ENCODE data around the gene AP1M2.
"Not testable (repeated sequence)": the region's sequence is repeated elsewhere in the genome, so short reads cannot be mapped to it uniquely, and the experiment has no call there.

The AP1M2 gene

DNA sequence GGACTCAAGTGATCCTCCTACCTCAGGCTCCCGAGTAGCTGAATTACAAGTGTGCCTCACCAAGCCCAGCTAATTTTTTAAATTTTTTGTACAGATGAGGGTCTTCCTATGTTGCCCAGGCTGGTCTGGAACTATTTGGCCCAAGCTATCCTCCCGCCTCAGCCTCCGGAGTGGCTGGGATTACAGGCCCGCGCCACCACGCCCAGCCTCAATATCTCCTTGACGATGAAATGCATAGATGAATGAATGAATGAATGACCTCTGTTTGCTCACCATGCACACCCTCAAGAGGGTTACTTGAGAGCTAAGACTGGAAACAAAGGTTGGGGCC is 14.9 kb upstream of the AP1M2 start:
- ATAC-seq (no peak), DNase-seq (no peak)

DNA sequence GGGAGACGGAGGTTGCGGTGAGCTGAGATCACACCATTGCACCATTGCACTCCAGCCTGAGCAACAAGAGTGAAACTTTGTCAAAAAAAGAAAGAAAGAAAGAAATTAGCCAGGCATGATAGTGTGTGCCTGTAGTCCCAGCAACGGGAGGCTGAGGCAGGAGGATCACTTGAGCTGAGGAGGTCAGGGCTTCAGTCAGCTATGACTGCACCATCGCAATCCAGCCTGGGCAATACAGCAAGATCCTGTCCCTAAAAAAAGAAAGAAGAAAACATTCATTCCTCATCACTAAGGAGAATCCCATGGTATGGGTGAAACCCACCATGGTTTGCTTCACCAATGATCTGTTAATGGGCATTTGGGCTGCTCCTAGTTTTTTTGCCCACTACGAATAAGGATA is 13.0 kb upstream of the AP1M2 start:
- DNase-seq (no peak), ATAC-seq (no peak)

DNA sequence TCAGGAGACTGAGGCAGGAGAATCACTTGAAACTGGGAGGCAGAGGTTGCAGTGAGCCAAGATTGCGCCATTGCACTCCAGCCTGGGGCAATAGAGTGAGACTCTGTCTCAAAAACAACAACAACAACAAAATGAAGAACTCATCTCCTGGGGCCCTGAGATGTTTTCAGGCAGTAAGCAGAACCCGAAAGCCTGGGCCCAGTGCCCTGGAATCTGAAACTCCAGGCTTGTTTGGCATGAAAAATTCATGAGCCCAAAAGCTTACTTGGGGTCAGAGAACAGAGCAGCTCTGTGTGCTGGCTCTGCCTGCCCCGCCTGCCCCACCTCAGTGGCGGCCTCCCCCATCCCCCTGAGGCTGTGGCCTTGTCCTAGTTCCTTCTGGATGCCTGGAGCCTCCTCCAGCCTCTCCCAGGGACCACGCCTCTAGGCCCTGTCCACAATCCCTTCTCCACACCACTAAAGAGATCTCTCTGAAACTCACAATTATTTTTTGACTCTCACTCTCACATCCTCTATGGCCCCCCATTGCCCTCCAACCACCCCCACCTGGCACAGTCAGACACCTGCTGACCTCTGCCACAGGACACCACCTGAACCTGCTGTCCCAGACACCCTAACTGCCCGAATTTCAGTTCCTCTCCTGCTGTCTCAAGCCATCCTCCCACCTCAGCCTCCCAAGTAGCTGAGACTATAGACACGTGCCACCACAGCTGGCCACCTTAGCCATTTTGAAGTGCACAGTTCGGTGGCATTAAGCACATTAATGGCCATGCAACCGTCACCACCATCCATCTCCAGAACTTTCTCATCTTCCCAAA is 6.9 kb upstream of the AP1M2 start:
- ATAC-seq = no peak

DNA sequence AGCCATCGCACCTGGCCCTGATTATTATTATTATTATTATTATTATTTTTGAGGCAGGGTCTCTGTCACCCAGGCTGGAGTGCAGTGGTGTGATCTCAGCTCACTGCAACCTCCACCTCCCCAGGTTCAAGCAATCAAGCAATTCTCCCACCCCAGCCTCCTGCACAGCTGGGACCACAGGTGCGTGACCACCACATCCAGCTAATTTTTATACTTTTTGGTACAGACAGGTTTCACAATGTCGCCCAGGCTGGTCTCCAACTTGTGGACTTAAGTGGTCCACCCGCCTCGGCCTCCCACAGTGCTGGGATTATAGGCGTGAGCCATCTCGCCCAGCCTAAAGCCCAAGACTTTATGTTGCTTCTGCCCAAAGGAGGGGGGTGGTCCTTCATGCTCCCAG is 6.0 kb upstream of the AP1M2 start:
- DNase-seq = no peak
- ATAC-seq = no peak

More for the DNA sequence above, 6.9 kb upstream of the AP1M2 start:
- no peak for DNase-seq

DNA sequence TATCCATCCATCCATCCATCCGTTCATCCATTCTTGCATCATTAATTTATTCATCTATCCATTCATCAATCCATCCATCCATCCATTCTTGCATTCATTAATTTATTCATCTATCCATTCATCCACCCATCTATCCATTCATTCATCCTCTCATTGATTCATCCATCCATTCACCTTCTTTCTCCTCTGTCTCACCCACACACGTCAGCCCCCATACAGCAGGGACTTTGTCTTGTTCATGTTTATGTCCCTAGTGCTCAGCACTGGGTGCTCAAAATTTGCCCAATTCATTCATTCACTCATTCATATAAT is 683 bp upstream of the AP1M2 start:
- no peak for DNase-seq
- ATAC-seq = no peak

DNA sequence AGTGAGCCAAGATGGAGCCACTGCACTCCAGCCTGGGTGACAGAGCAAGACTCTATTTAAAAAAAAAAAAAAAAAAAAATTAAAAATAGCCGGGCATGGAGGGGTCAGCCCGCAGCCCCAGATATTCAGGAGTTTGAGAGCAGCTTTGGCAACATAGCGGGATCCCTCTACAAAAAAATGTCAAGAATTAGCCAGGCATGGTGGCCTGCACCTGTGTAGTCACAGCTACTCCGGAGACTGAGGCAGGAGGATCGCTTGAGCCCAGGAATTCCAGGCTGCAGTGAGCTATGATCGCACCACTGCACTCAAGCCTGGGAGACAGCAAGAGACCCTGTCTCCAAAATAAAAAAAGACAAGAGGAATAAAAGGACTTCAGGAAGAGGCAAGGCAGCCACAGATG is 716 bp downstream of the AP1M2 start:
- ATAC-seq (no peak), DNase-seq (no peak)

DNA sequence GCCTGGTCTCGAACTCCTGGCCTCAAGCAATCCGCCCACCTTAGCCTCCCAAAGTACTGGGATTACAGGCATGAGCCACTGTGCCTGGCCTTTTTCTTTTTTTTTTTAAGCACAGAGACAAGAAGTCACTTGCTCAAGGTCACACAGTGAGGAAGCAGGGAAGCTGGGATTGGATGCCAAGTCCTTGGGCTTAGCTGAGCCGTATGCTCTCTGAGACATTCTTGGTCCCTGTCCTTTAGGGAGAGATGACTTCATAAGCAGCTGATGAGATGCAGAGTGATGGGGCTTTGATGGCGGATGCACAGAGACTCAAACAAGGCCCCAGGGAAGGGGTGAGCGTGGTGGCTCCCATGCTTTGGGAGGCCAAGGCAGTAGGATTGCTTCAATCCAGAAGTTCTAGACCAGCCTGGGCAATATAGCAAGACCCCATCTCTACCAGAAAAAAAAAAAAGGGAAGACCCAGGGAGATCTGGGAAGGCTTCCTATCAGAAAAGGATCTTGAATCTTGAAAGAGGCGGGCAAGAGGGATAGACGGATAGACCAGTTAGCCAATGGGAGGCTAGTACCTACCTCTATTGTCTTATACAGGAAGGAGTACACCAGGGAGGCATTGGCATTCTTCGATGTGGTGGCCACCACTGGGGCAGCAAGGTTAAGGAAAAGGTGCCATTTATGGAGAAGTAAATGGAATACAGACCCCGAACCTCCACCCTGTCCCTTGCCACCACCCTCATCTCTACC is 3.9 kb downstream of the AP1M2 start:
- DNase-seq (no peak), ATAC-seq (no peak)

DNA sequence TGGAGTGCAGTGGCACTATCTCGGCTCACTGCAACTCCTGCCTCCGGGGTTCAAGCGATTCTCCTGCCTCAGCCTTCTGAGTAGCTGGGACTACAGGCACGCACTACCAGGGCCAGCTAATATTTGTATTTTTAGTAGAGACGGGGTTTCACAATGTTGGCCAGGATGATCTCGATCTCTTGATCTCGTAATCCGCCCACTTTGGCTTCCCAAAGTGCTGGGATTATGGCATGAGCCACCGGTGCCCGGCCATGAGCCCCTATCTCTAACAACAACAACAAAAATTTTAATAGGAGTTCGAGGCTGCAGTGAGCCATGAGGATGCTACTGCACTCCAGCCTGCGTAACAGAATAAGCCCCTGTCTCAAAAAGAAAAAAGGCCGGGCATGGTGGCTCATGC is 5.0 kb downstream of the AP1M2 start:
- no peak for DNase-seq

DNA sequence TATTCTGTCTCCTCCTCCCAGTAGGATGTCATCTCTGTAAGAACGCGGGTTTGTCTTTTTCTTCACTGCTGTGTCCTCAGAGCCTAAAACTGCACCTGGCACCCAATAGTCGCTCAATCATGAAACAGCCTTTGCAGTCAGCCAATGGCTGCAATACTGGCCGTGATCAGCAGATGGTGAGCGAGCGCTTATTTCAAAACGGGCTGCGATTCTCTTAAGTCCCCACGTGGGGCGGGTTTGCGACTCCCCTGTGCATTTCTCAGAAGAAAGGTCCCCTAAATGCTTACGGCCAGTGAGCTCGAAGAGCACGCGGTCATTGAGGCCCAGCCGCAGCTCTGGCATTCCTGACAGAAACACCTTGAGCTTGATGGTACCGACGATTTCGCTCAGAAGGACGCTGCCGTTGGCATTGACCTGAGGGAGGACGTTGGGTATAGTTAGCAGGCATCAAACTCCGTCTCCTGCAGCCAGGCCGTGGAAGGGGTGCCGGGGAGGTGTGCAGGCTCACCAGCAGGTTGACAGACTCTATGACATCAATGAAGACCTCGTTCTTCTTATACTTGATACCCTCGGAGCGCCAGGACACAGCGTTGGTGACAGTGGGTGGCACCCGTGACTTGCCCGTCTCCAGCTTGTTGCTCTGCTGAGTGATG is 6.0 kb downstream of the AP1M2 start:
- ATAC-seq (peak; percentile 90), DNase-seq (peak; percentile 92)

More for the DNA sequence above, 5.0 kb downstream of the AP1M2 start:
- ATAC-seq = no peak

DNA sequence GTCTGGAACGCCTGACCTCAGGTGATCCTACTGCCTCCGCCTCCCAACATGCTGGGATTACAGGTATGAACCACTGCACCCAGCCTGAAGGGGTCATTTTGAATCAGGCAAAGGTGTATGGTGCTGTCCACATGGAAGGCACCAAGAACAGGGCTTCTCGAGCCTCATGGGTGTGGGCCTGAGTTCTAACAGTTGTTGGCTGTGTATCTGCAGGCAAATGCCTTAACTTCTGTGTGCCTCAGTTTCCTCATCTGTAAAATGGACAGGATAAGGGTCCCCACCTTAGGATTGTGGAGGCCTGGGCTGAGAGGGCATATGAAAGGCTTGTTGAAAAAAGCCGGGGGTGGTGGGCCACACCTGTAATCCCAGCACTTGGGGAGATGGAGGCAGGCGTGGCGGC is 9.2 kb downstream of the AP1M2 start:
- ATAC-seq = no peak

DNA sequence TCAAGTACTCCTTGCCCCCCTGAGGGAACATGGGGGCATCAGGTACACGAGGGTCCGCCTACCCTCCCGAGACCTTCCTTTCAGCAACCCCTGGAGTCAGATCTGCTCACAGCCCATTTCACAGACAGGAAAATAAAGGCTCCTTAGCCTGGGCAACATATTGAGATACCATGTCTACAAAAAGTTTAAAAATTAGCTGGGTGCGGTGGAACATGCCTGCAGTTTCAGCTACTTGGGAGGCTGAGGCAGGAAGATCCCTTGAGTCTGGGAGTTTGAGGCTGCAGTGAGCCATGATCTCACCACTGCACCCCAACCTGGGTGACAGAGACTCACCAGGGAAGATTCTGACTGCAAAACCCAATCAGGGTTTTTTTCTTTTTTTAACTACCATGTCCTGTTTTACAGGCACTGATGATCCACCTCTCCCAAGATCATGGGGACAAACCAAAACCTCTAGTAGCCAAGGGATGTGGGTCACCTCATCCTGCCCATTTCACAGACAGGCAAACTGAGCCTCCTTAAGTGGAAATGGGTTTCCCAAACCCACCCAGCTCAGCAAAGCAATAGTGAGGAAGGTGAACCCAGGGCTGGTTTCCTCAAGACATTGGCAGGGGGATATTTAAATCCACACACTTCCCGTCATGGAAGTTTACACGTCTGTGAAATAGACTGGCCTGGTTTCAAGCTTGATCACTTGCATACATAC is 11.9 kb downstream of the AP1M2 start:
- ATAC-seq (no peak), DNase-seq (no peak)

More for the DNA sequence above, 9.2 kb downstream of the AP1M2 start:
- no peak for DNase-seq

DNA sequence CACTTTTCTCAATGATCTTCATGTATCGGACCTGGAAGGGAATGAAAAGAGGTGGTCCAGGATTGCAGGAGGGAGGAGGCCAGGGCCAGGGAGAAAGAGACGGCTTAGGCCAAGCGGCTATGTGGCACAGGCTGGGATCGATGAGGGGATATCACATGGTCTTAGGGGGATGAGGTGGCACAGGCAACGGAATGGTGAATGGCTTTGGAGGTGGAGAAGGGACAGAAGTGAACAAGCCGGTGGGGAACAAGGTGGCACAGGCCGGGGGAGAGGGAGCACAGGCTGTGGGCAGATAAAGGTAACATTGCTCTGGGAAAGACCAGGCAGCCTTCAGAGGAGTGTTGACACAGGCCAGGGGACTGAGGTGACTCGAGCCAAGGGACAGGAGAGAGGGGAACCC is 12.7 kb downstream of the AP1M2 start:
- DNase-seq = no peak
- no peak for ATAC-seq

DNA sequence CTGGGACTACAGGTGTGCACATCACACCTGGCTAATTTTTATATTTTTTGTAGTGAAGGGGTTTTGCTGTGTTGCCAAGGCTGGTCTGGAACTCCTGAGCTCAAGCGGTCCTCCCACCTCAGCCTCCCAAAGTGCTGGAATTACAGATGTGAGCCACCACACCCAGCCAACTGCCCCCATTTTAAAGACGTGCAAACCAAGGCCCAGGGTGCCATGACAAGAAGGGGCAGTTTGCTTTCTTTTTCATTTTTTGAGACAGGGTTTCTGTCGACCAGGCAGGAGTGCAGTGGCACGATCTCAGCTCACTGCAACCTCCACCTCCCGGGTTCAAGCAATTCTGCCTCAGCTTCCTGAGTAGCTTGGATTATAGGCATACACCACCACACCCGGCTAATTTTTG is 13.3 kb downstream of the AP1M2 start:
- not testable (repeated sequence) for ATAC-seq

DNA sequence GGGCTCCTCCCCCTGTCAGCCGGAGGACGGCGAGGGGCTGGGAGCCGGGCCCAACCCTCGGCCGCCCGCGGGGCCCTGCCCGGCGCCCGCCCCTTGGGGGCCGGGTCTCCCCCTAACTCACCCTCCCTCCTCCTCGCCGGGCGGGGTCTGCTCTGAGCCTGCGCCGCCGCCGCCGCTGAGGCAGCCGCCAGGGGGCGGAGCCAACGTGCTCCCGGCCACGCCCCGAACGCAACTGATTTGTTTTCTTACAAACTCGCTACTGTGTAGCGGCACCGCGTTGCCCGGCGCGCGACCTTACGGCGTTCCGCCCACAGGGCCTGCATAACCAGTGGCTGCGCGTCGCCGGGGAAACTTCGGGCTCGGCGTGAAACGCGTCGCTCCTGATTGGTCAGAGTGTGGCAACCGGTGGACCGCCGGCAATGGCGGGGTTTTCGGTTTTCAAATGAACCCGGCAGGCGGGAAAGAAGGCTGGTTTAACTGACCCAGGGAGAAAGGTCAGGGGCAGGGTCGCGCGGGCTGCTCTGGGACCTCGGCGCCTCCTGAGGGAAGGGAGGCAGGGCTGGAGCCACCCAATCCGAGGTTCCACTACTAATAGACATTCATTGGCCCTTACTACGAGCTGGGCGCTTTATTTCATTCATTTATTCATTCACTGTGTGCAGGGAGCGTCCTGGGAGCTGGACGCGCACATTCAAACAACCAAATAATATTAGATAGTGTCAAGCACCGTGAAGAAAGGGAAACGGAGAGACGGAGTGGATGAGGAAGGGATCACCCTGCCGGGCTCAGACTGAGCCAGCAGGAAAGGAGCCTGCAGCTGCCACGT is 18.1 kb downstream of the AP1M2 start, which contains the start of gene CDKN2D:
Gene CDKN2D, minus strand, starts transcription at position 154 of the 826 bp plus-strand sequence. CDS start 326 bp downstream, outside the sequence.
- peak; percentile 80 for ATAC-seq
- DNase-seq = peak; percentile 100

More for the DNA sequence above, 13.3 kb downstream of the AP1M2 start:
- not testable (repeated sequence) for DNase-seq

DNA sequence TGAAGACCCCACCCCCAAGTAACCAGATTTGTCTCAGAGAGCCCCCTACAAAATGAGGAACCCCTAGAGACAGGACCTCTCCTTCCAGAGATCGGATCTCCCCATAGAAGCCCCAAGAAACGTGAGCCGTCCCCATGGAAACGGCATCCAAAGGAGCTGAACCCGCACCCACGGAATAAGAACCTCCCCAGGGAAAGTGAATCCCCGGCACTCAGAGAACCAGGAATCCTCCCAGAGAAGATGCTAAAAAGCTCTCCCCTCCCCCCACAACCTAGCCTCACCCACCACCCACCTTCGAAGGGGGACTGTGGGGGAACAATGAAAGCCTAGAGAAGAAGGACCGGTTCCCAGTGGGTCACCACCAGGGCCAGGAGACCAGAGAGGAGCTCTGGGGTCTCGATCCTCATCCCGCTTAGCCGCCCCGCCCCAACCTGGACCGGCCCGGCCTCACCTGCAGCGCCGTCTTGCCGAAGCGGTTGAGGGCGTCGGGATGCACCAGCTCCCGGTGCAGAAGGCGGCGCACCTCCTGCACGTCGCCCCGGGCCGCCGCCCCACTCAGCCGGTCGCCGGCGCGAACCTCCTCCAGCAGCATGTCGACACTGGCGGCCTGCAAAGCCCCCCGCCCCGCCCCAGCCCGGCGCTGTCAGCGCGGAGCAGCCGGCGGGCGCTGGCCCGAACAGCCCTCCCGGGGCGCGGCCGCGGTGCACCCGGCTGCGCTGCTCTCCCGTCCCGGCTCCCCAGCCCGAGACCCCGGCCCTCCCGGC is 18.9 kb downstream of the AP1M2 start:
- DNase-seq (peak; percentile 72), ATAC-seq (peak; percentile 5)

DNA sequence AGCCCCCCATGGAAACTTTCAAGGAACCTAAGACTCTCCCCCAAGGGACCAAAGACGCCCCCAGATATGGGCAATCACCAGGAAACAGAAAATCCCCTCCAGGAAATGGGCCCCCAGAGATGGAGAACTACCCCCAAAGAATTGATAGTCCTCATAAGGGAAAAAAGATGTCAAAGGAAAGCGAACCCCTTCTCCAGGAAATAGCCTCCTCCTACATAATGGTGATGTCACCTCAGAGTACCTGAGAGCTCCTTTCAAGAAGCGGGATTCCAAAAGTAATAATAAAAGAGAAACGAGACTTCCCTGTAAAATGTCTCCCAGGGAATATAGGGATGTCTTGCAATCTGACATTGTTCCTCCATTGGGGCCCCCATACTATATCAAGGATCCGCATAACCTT is 19.5 kb downstream of the AP1M2 start:
- ATAC-seq (no peak), DNase-seq (peak; percentile 28)

DNA sequence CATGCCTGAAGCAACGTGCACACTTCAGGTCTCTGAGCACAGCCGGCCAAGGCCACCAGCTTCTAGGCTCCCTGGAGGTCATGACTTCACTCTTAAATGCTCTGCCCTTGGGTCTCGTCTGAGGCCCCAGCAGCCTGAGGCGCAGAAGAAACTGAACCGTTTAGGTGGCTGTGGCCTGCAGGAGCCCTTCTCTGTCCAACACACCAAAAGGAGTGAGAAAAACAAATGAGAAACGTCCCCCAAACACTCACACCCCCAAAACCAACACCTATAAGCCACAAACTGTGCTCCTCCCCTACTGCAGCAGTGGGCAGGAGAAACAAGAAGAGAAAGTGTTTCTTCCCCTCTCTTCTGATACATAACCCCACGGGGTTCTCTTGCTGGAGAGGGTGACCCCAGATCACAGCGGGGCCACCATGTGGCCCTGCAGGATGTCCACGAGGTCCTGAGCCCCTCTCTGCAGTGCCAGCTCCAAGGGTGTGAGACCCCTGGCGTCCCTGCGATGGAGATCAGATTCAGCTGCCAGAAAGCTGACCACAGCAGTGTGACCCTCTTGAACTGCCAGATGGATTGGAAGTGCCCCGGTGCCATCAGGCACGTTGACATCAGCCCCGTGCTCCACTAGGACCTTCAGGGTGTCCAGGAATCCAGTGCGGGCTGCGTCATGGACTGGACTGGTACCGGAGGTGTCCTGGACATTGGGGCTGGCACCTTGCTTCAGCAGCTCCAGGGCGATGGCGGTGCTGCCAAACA is 20.3 kb downstream of the AP1M2 start:
- ATAC-seq (peak; percentile 11), DNase-seq (peak; percentile 63)

DNA sequence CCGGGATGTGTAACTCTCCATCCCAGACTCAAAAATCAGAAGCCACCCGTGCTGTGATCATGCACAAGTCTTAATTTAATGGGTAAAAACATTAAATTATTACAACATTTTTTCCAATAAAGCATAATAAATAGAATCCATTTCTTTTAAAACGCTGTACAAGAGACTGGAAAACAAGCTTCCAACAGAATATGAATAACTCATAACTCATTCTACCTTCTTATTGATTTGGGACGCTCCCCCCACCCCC is 20.8 kb downstream of the AP1M2 start:
- no peak for ATAC-seq
- DNase-seq = no peak

DNA sequence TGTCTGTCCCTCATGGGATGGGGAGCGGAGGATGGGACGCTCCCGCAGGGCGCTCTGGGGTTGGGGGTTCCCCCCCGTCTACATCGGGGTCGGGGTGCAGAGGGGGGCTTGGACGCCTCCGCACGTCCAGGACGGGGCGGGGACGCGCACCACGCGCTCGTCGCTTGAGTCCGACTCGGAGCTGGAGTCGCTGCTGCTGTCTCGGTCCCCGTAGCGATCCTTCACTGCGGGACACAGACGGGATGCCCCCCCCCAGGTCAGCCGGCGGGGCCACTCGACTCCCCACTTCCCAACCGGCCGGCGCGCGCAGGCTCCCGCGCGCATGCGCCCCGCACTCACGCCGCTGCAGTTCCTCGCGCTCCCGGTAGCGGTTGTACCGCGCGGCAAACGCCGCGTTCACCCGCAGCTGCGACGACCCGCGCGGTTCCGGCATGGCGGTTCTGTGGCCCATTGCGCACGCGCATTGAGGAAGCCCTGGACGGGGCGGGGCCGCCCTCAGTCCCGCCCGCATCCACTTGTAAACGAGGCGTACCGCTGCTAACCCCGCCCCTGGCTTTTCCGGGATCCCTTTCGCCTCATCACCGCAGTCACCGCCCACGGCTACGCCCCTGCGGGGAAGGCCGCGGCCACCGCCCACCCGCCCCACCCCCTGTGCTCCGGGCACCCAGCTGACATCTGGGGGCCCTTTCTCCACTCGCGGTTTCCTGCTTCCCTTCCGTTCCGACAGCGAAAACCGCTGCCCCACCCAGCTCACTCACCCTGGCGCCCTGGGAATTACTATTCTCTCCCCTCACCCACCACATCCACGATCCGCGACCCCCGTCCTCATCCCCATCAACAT is 21.3 kb downstream of the AP1M2 start, which contains the start of gene KRI1:
Gene KRI1, minus strand, starts transcription at position 444 of the 841 bp plus-strand sequence. Its CDS starts 11 bp downstream, at position 433.
- DNase-seq (peak; percentile 100), ATAC-seq (peak; percentile 48)

All from stimulated activated naive CD8-positive, alpha-beta T cell treated with anti-CD3 and anti-CD28 coated beads, Interleukin-15, Interleukin-2, amounts not matched to agents 100 U/mL and 50 U/mL, for 24 hours (primary cell).